Neural cell (in vitro differentiated cells): ENCODE results near the gene CIB1.

ENCODE experiments used
- CTCF ChIP-seq: fragments of 450-650 bp; IDR thresholded peaks from 2 replicates; pipeline ENCODE4 v1.5.1; 2014; ENCODE audit warnings: antibody characterized with exemption, mild to moderate bottlenecking, moderate library complexity; ENCODE audit not compliant: poor library complexity, severe bottlenecking
- EP300 ChIP-seq: fragments of 450-650 bp; conservative IDR thresholded peaks from 2 replicates; pipeline ENCODE4 v1.6.1; 2014; ENCODE audit warnings: antibody characterized with exemption, mild to moderate bottlenecking, moderate library complexity; ENCODE audit not compliant: poor library complexity, severe bottlenecking
- EZH2 ChIP-seq: fragments of 200-600, 300-800 bp; shearing (Covaris generic), sonication (generic); IDR thresholded peaks from 2 replicates; pipeline ENCODE4 v1.6.1; 2014; ENCODE audit warnings: antibody characterized with exemption, low read length, borderline replicate concordance, mild to moderate bottlenecking; ENCODE audit not compliant: insufficient read depth, poor library complexity, severe bottlenecking
- MXI1 ChIP-seq: fragments of 450-650 bp; conservative IDR thresholded peaks from 2 replicates; pipeline ENCODE4 v1.6.1; 2014; ENCODE audit warnings: antibody characterized with exemption, mild to moderate bottlenecking; ENCODE audit not compliant: poor library complexity, severe bottlenecking
- POLR2AphosphoS5 ChIP-seq: IDR thresholded peaks from 2 replicates; pipeline ENCODE4 v1.6.1; 2012
- REST ChIP-seq: IDR thresholded peaks from 2 replicates; pipeline ENCODE4 v1.6.1; 2012; ENCODE audit warnings: borderline replicate concordance
- SMC3 ChIP-seq: fragments of 450-650 bp; conservative IDR thresholded peaks from 2 replicates; pipeline ENCODE4 v1.6.1; 2014; ENCODE audit warnings: antibody characterized with exemption, mild to moderate bottlenecking, moderate library complexity; ENCODE audit not compliant: poor library complexity
- TAF1 ChIP-seq: IDR thresholded peaks from 2 replicates; pipeline ENCODE4 v1.6.1; 2012; ENCODE audit warnings: low read depth

- TF ChIP-seq CTCF (no peak), TAF1 (no peak), POLR2AphosphoS5 (no peak), EP300 (no peak), EZH2 (no peak), REST (no peak), SMC3 (no peak), MXI1 (no peak)
Measured at GRCh38 chr15:90188914-90189748, 44.6 kb downstream of the CIB1 start.
